22Rv1 (cell line): ENCODE measurements around the gene PLCXD1.

Source experiments
- ZFX ChIP-seq: fragments of 450-650 bp; IDR thresholded peaks from 2 replicates; pipeline ENCODE4 v1.6.1; 2017; ENCODE audit warnings: antibody characterized with exemption, borderline replicate concordance
- TF ChIP-seq, protein P1 (sequence below): fragments of 450-650 bp; IDR thresholded peaks from 2 replicates; pipeline ENCODE4 v1.5.1; 2017; ENCODE audit warnings: mild to moderate bottlenecking

DNA sequence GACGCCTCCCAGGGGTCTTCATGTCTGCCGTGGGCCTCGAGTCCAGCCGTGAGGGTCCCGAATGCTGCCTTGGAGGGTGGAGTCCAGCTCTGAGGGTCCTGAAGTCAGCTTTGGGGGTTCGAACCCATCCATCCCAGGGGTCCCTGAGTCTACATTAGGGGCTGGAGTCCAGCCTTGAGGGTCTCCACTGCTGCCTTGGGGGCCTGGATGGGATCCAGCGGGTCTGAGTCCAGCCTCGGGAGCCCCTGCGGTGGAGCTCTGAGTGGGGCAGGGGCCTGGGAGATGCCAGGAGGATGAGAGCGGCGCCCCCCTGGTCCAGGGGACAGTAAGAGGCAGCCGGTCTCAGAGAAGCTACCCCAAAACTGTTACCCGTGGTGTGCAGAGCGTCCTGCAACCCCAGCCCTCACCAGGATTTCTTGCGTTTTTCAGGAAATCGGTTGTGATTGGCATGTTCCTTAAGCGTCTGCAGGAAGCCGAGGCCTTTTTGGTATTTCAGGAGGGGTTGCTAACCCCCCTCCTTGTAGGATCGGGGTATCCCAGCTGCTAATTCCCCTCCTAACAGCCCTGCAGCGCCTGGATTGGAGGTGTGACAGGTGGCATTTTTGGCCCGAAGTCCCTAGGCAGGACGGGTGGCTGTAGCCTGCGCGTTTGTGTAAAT is 39.1 kb downstream of the PLCXD1 start:
- TF ChIP-seq, protein P1, sequence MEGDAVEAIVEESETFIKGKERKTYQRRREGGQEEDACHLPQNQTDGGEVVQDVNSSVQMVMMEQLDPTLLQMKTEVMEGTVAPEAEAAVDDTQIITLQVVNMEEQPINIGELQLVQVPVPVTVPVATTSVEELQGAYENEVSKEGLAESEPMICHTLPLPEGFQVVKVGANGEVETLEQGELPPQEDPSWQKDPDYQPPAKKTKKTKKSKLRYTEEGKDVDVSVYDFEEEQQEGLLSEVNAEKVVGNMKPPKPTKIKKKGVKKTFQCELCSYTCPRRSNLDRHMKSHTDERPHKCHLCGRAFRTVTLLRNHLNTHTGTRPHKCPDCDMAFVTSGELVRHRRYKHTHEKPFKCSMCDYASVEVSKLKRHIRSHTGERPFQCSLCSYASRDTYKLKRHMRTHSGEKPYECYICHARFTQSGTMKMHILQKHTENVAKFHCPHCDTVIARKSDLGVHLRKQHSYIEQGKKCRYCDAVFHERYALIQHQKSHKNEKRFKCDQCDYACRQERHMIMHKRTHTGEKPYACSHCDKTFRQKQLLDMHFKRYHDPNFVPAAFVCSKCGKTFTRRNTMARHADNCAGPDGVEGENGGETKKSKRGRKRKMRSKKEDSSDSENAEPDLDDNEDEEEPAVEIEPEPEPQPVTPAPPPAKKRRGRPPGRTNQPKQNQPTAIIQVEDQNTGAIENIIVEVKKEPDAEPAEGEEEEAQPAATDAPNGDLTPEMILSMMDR = no peak
- TF ChIP-seq ZFX = no peak
